OCI-LY3 (cell line): ENCODE data around the gene DOP1A.

Experiments
- H2AFZ ChIP-seq: fragments of 200-600, 300-600 bp; shearing (Covaris generic); 2 replicates; pipeline ENCODE4 v1.6.0; 2014; ENCODE audit warnings: antibody characterized with exemption, low read depth, low read length
- H3K27ac ChIP-seq: fragments of 200-600, 300-600 bp; sonication (generic); 2 replicates; pipeline ENCODE4 v1.5.1; 2014; ENCODE audit warnings: mild to moderate bottlenecking, low read length, moderate library complexity, mixed read lengths
- H3K27me3 ChIP-seq: fragments of 200-600, 300-600 bp; sonication (generic); 2 replicates; pipeline ENCODE4 v1.6.1; 2014; ENCODE audit warnings: low read depth, low read length, mixed read lengths
- H3K36me3 ChIP-seq: fragments of 200-600, 300-600 bp; sonication (generic); replicated peaks from 2 replicates; pipeline ENCODE3; 2014; ENCODE audit warnings: low read depth, low read length, mixed read lengths
- H3K4me1 ChIP-seq: fragments of 300-600, 200-600 bp; sonication (generic); 2 replicates; pipeline ENCODE4 v1.6.1; 2014; ENCODE audit warnings: low read length, mixed read lengths
- H3K4me2 ChIP-seq: fragments of 200-600, 300-600 bp; sonication (generic); 2 replicates; pipeline ENCODE4 v1.6.1; 2014; ENCODE audit warnings: low read length, mixed read lengths
- H3K4me3 ChIP-seq: fragments of 300-600, 200-600 bp; sonication (generic); 2 replicates; pipeline ENCODE4 v1.5.1; 2014; ENCODE audit warnings: antibody characterized with exemption, mild to moderate bottlenecking, low read length, moderate library complexity
- H3K79me2 ChIP-seq: fragments of 300-600, 200-600 bp; shearing (Covaris generic); 2 replicates; pipeline ENCODE4 v1.6.1; 2014; ENCODE audit warnings: mild to moderate bottlenecking, low read length, mixed read lengths
- H3K9ac ChIP-seq: fragments of 300-600, 200-600 bp; shearing (Covaris generic); 2 replicates; pipeline ENCODE4 v1.6.0; 2014; ENCODE audit warnings: mild to moderate bottlenecking, low read length, moderate library complexity
- H3K9me3 ChIP-seq: fragments of 200-600, 300-600 bp; shearing (Covaris generic); 2 replicates; pipeline ENCODE4 v1.6.1; 2014; ENCODE audit warnings: low read length, mixed read lengths; ENCODE audit not compliant: insufficient read depth
- H4K20me1 ChIP-seq: fragments of 200-600, 300-600 bp; sonication (generic); 2 replicates; pipeline ENCODE4 v1.6.1; 2016; ENCODE audit warnings: low read length, mixed read lengths; ENCODE audit not compliant: insufficient read depth
- EZH2phosphoT487 ChIP-seq: fragments of 200-600 bp; shearing (Covaris generic); IDR thresholded peaks from 2 replicates; pipeline ENCODE4 v1.6.1; 2018; ENCODE audit warnings: antibody characterized with exemption, mixed run types, low read depth
- TF ChIP-seq, protein P1 (sequence below): fragments of 200-600, 300-600 bp; sonication (generic); IDR thresholded peaks from 2 replicates; pipeline ENCODE4 v1.5.1; 2014; ENCODE audit warnings: antibody characterized with exemption, low read length, low read depth

Gene DOP1A

DNA sequence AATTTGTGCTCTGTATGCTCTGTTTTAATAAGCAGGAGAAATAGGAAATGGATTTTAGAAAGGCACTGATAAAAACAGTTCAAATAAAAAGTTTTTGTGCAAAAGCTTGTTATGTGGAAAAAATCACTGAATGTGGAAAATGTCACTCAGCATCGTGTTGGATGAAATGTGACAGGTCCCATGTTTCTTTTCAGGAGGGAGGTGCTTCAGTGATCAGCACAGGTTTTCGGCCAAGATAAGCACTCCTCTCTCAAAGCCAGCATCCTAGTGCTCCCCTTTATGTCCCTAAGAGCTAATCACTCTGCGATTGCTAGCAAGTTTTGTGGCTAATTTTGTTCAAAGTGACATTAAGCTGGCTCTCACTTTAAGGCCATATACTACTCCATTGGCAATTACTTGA is 13.8 kb upstream of the DOP1A start:
- no peak overlapping the region for H3K4me2 ChIP-seq
- no peak overlapping the region for H3K4me3 ChIP-seq
- no peaks in the 10 kb centered on the region for H3K9me3 ChIP-seq
- TF ChIP-seq, protein P1, sequence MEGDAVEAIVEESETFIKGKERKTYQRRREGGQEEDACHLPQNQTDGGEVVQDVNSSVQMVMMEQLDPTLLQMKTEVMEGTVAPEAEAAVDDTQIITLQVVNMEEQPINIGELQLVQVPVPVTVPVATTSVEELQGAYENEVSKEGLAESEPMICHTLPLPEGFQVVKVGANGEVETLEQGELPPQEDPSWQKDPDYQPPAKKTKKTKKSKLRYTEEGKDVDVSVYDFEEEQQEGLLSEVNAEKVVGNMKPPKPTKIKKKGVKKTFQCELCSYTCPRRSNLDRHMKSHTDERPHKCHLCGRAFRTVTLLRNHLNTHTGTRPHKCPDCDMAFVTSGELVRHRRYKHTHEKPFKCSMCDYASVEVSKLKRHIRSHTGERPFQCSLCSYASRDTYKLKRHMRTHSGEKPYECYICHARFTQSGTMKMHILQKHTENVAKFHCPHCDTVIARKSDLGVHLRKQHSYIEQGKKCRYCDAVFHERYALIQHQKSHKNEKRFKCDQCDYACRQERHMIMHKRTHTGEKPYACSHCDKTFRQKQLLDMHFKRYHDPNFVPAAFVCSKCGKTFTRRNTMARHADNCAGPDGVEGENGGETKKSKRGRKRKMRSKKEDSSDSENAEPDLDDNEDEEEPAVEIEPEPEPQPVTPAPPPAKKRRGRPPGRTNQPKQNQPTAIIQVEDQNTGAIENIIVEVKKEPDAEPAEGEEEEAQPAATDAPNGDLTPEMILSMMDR: no peak
- TF ChIP-seq EZH2phosphoT487: no peak
- H3K9ac ChIP-seq: no peak overlapping the region
- H3K79me2 ChIP-seq: 0 out of 2 replicates have a peak, but pooled peaks cover 4% of the 10 kb centered on the region
- peaks cover 37% of the 10 kb centered on the region for H3K36me3 ChIP-seq
- no peak overlapping the region for H3K27ac ChIP-seq
- H2AFZ ChIP-seq: no peak overlapping the region
- H4K20me1 ChIP-seq: 0 out of 2 replicates have a peak, but pooled peaks cover 3% of the 10 kb centered on the region
- no peaks in the 10 kb centered on the region for H3K27me3 ChIP-seq
- peaks cover 8% of the 10 kb centered on the region for H3K4me1 ChIP-seq

GRCh38 chr6:83055366-83055964 is 12.0 kb upstream of the DOP1A start:
- H3K4me1 ChIP-seq: peaks cover 8% of the 10 kb centered on the region
- H3K9me3 ChIP-seq: no peaks in the 10 kb centered on the region
- no peak overlapping the region for H3K9ac ChIP-seq

DNA sequence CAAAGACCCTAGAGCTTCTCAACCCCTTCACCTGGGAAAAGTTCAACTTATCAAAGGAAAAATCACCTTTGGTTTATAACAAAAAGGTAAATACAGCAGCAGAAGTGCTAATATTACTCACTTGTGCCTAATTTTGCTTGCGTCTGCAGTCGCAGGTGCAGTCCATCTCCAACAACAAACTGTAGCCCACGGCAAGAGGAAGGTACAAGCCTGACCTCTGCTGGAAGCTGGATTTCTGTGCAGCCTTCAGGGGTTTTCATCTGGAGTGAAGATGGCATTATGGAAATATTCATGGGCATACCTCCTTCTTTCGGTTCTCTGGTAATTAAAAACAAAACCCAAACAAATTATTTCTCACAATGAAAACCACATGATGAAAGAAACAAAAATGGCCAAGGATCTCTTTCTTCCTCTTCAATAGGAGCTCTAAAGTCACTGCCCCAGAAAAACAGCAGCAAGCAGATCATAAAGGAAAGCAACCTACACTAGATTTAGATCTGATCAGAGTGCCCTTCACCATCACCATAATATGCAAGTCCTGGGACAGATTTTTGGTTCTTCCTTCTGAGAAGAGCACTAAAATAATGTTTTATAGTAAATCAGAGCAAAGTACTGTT is 9.7 kb upstream of the DOP1A start:
- Histone ChIP-seq H3K9me3 (no peaks in the 10 kb centered on the region), H3K4me2 (no peak overlapping the region; the same call in 1 of the 2 replicates), H3K4me3 (no peak overlapping the region), H3K4me1 (peaks cover 15% of the 10 kb centered on the region), H3K27me3 (no peaks in the 10 kb centered on the region), H3K9ac (no peak overlapping the region), H2AFZ (no peak overlapping the region), H3K79me2 (peaks cover 15% of the 10 kb centered on the region), H3K27ac (no peak overlapping the region), H4K20me1 (peaks cover 6% of the 10 kb centered on the region; the same call in 1 of the 2 replicates), H3K36me3 (peaks cover 24% of the 10 kb centered on the region)
- no peak for TF ChIP-seq EZH2phosphoT487
- TF ChIP-seq, protein P1: peak; percentile 85

More at GRCh38 chr6:83055366-83055964, 12.0 kb upstream of the DOP1A start:
- no peak for TF ChIP-seq EZH2phosphoT487
- TF ChIP-seq, protein P1: peak; percentile 92
- H3K79me2 ChIP-seq: peaks cover 15% of the 10 kb centered on the region
- peaks cover 37% of the 10 kb centered on the region for H3K36me3 ChIP-seq
- H2AFZ ChIP-seq: no peak overlapping the region
- H3K4me2 ChIP-seq: no peak overlapping the region
- 0 out of 2 replicates have a peak, but pooled peaks cover 5% of the 10 kb centered on the region for H4K20me1 ChIP-seq
- H3K4me3 ChIP-seq: no peak overlapping the region
- H3K27me3 ChIP-seq: no peaks in the 10 kb centered on the region
- H3K27ac ChIP-seq: no peak overlapping the region

- Histone ChIP-seq H3K4me1 (peaks cover 33% of the 10 kb centered on the region), H2AFZ (no peak overlapping the region), H3K79me2 (peaks cover 36% of the 10 kb centered on the region), H3K27me3 (no peaks in the 10 kb centered on the region), H3K27ac (no peak overlapping the region), H4K20me1 (peaks cover 6% of the 10 kb centered on the region; the same call in 1 of the 2 replicates), H3K36me3 (peaks cover 18% of the 10 kb centered on the region), H3K4me2 (no peak overlapping the region), H3K9me3 (no peaks in the 10 kb centered on the region), H3K9ac (no peak overlapping the region), H3K4me3 (no peak overlapping the region)
- TF ChIP-seq EZH2phosphoT487: no peak
- TF ChIP-seq, protein P1: no peak
Measured at GRCh38 chr6:83061190-83061589, 6.3 kb upstream of the DOP1A start.
